HG02759 (cell line): ENCODE results near the gene AP3D1.

ENCODE experiments used
- ATAC-seq: cut with Tn5 transposase; IDR thresholded peaks from one replicate; pipeline ENCODE4 v1.9.1; 2021; ENCODE audit warnings: mild to moderate bottlenecking, moderate library complexity; ENCODE audit not compliant: unreplicated experiment

AP3D1 gene

DNA sequence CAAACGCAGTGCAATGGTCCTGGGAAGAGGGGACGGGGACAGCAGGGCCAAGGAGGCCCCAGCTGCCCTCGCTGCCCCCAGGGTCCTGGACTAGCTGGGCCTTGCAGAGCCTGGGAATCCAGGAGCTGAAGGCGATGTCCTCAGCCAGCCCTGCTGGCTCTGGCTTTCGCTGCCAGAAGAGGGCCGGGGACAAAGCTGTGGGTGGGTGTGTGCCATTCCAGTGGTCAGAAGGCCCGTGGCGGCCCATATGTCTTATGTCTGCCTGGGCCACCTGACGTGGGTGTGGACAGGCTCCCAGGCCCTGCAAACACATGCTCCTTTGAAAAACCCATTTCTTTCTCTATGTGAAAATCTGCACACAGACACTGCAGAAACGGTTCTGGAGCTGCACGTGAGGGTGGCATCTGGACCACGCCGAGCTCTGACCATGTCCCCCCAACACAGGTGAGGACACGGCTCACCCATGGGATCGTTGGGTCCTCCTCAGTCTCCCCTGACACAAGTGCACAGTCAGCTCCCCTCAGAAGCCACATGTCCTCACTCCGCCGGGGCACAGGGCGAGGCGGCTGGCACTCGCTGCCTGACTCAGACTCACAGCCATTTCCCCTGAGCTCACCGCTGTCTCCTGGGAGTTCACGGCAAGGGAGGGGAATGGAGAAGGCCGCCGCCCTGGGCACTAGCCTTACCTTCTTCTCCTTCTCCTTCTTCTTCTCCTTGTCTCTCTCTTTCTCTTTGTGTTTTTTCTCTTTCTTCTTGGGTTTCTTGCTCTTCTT lies 37.7 kb downstream of the AP3D1 start:
- ATAC-seq, result no peak

- no peak for ATAC-seq
These were observed 38.6 kb downstream of the AP3D1 start for GRCh38 chr19:2112516-2113320.

- no peak for ATAC-seq
These were observed 39.5 kb downstream of the AP3D1 start for GRCh38 chr19:2111886-2112285.

DNA sequence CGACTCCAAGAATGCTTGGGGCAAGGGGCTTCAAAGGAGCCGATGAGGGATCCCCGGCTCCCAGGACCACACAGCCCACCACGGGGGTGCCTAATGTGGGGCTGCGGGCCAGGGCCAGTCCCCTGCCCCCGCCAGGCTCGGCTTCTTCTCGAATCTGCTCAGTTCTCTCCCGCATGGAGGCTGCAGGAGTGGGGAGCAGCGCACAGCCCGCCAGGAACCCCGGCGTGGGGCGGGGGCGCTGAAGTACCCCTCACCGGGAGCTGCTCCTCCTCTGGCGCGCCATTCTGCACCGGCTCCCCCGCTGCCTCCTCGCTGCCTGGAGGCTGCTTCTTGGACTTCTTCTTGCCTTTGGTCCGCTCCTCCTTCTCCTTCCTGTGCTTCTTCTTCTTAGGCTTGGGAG lies 39.9 kb downstream of the AP3D1 start:
- no peak for ATAC-seq

- no peak for ATAC-seq
These were observed 40.5 kb downstream of the AP3D1 start for GRCh38 chr19:2110822-2111221.

GRCh38 chr19:2109046-2109864 lies 42.1 kb downstream of the AP3D1 start:
- no peak for ATAC-seq

DNA sequence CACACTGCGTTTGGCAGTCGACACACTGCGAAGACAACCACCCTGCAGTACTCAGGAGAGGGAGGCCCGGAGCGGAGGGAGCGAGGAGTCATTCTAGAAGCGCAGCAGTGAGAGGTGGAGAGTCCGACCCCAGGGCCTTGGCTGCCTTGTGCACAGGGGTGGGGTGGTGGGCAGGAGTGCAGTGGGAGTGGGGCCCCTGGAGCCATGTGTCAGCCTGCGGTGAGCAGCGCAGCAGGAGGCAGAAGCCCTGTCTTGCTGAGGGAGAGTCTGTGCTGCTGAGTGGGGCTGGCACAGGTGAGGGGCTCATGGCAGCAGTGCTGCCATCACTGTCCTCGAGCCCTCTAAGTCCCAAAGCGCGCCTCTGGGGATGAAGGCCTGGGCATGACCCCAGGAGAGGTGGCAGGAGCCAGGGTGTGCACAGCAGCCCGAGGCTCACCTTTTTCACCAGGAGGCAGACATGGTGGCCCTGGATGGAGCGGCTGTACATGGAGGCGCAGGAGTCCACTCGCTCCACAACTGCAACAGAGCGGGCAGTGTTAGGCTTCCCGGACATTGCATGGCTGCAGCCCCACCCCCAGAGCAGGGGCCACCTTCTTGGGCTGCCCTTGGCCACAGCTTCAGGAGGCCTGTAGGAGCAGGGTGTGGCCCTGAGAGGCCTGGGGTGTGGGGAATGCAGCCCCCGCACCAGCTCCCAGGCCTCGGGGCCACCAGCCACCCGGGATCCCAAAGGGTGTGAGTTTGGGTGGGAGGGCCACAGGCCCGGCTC lies 42.9 kb downstream of the AP3D1 start:
- ATAC-seq, result no peak

- no peak for ATAC-seq
These were observed 48.2 kb downstream of the AP3D1 start for GRCh38 chr19:2103045-2103707.

GRCh38 chr19:2101417-2102335 lies 49.7 kb downstream of the AP3D1 start:
- ATAC-seq, result no peak

DNA sequence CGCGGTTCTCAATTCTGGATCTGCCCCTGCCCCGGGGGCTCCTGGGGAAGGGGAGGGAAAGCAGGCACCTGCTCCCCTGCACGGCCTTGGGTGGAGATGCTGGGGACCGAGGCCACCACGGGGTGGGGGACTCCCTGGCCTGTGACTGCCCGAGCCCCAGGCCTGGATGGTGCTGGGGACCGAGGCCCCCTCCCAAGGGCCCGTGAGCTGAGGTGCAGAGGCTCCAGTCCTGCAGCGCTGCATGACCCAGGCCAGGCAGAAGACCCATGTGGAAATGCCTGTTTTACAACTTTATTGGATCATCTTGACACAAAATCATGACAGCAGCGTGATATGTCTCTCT lies 50.7 kb downstream of the AP3D1 start:
- no peak for ATAC-seq

DNA sequence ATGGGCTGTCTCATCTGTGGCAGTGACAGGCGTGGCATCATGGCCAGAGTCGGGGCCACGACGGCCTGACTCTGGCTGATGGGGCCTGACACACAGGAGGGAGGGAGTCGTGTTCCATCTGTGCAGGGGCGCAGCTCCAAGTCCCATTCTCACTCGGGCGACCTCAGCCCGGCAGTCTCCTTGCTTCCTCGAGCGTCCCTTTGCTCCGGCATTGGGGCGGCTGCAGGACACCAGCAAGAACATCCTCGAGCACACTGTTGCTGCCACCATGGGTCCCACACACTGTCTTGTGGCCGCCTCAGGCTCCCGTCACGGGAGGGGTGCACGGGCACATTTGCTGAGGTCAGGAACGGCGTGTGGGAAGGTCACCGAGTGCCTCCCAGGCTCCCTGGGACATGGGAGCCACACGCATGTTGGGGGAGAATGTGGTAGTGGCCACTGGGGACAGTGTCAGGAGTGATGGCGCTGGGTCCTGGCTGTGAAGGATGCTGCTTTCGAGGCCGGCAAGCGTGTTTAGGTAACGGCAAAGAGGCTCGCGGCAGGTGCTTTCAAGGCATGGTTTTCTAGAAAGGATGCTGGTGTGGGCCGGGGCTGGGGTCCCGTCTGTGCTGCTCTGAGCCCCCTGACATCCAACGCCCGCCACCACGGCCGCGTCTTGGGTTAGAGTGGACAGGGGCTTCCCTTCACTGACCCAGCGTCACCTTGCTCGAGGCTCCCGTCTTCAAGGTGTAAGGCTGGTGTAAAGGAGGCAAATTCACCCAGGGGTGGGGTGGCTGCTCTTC lies 51.2 kb downstream of the AP3D1 start:
- ATAC-seq, result no peak

- no peak for ATAC-seq
These were observed 52.3 kb downstream of the AP3D1 start for GRCh38 chr19:2099054-2099501.

GRCh38 chr19:2097886-2098327 lies 53.5 kb downstream of the AP3D1 start:
- no peak for ATAC-seq

DNA sequence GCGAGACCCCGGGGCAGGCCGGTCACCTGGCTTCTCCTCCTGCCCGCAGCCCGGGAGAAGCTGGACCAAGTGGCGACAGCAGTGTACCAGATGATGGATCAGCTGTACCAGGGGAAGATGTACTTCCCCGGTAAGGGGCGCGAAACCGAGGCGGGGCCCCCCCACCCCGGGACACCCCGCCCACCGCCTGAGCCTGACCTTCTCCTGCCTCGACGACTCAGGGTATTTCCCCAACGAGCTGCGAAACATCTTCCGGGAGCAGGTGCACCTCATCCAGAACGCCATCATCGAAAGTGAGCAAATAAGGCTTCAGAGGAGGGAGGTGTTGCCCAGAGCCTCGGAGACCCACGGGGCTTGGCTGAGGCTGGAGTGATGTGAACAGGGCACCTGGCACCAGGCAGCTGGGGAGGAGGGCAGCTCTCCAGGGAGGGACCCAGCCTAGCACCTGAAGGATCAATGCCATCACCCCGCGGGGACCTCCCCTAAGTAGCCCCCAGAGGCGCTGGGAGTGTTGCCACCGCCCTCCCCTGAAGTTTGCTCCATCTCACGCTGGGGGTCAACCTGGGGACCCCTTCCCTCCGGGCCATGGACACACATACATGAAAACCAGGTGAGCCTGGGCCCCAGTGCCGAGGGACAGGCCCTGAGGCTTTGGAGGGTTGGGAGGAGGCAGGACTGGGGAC lies 54.0 kb downstream of the AP3D1 start:
- ATAC-seq, result no peak

DNA sequence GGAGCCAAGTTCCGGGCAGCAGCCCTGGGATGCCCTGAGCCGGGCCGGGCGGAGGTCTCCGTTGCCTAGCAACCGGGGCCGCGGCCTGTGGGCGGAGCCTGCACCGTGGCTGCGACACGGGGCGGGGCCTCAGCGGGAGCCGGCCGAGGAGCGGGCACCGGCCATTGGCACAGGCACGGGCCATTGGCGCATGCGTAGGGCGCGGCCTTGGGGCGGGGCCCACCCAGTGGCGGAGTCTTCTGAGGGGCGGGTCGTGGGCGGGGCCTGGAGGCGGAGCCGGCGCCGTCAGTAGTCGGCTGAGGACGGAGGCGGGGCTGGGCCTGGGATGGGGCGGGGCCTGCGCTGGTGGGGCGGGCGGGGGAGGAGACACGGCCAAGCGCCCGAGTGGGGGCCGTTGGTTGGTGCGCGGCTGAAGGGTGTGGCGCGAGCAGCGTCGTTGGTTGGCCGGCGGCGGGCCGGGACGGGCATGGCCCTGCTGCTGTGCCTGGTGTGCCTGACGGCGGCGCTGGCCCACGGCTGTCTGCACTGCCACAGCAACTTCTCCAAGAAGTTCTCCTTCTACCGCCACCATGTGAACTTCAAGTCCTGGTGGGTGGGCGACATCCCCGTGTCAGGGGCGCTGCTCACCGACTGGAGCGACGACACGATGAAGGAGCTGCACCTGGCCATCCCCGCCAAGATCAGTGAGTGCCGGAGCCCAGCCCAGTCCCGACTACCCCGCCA lies 54.7 kb downstream of the AP3D1 start, which contains the start of gene IZUMO4:
Gene IZUMO4, plus strand, starts transcription at position 436 of the 723 bp plus-strand sequence. Its CDS starts 31 bp downstream, at position 467.
- peak; percentile 68 for ATAC-seq

GRCh38 chr19:2096034-2096479 lies 55.3 kb downstream of the AP3D1 start, which contains the start of gene MOB3A:
MOB3A (minus strand) TSS chr19:2096326; CDS start chr19:2078560, 17,766 bp downstream.
- ATAC-seq, result peak; percentile 46
